GM21515 (cell line): Measurements from ENCODE around the gene KCNAB1.

ENCODE experiments used
- ATAC-seq: cut with Tn5 transposase; IDR thresholded peaks from one replicate; pipeline ENCODE4 v1.9.1; 2021; ENCODE audit not compliant: unreplicated experiment

KCNAB1 gene

GRCh38 chr3:156433910-156434309 lies 313.5 kb downstream of the KCNAB1 start:
- no peak for ATAC-seq

GRCh38 chr3:156434921-156435320 lies 314.5 kb downstream of the KCNAB1 start:
- no peak for ATAC-seq

DNA sequence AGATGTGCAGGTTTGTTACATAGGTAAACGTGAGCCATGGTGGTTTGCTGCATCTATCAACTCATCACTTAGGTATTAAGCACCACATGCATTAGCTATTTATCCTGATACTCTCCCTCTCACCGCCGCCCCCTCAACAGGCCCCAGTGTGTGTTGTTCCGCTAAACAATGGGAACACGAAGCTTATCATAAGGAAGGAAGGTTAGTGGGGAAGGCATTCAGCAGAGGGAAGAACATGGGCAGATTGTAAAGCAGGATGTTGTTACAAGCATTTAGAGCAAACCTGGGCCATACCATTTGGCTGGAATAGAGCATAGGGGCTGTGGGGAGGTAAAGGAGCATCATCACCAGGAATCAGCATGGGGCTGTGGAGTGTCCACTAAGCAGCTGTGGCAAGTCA lies 322.7 kb downstream of the KCNAB1 start:
- no peak for ATAC-seq

GRCh38 chr3:156445117-156446090 lies 325.0 kb downstream of the KCNAB1 start:
- no peak for ATAC-seq

- no peak for ATAC-seq
Measured at GRCh38 chr3:156448300-156448699, 327.9 kb downstream of the KCNAB1 start.

DNA sequence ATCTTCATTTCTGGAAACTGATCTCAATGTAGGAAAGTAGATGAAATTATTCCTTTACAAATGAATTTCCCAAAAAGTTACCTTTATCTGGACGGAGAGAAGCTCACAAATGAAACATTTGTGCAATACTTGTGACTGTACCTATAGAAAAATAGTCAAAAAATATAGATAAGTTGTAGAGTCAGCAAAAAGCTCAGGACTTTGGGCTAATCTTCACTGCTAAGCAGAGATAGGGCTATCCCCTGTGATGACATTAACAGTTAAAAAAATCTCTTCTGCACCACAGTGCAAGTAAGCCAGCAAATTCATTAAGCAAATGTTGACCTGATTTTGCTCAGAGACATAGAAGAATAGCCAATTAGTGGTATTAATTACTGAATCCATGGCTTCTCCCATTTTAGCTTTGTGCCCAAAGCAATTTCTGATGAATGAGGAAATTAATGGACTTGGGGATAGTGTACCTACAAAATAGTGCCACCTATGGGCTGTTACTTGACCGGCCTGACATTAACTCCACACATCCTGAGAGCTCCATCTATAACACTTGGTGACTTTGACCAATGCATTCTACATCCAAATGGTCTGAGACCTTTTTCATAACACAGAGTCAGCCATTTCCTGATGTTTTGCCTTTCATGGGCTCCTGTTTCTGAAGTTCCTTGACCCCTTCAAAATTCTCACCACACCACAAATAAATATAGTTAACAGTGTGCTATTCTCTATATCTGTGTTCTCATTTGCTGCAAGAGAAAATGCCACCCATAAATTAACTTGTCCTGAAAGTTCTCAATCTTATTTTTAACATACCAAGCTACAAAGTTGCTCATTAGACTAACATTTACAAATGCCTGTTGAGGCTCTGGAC lies 329.6 kb downstream of the KCNAB1 start:
- peak; percentile 64 for ATAC-seq

GRCh38 chr3:156455839-156456238 lies 335.5 kb downstream of the KCNAB1 start:
- no peak for ATAC-seq

DNA sequence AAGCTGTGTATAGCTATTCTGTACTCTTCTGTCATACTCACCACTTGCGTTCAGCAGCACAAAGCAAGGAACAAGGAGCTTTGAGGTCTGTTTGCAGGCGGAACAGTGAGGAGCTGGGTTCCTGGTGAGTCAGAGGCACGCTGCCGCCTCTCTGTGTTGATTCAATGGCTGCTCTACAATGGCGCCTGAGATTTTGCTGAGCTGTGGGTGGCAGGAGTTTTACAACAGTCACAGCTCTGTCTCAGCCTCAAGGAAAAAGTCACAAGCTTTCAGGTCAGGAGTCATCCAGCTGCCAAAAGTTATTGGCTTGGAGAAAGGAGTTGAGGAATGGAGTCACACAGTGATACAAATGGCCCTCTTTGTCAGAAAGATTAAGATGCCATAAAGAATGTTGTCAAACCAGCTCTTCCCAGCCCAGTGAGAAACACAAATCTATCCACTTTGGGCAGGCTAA lies 336.4 kb downstream of the KCNAB1 start:
- no peak for ATAC-seq

GRCh38 chr3:156459434-156459833 lies 339.1 kb downstream of the KCNAB1 start:
- no peak for ATAC-seq

GRCh38 chr3:156460206-156460611 lies 339.8 kb downstream of the KCNAB1 start:
- ATAC-seq: peak; percentile 85

DNA sequence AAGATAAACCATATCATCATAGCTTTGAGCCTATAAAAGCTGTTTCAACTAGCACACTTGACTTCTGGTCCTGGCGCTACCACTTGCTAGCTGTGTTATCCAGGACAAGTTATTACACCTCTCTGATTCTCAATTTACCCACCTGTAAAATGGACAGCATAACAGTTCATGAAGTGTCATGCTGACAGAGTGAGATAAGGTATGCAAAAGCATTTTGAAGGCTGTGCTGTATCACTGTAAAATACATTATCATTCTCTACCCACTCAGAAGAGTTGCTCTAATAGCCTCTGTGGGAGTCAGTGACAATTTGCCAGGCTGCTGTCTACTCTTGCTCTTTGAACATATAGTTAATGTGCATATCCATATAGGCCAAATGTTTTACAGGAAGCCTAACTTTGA lies 341.5 kb downstream of the KCNAB1 start:
- ATAC-seq: no peak

DNA sequence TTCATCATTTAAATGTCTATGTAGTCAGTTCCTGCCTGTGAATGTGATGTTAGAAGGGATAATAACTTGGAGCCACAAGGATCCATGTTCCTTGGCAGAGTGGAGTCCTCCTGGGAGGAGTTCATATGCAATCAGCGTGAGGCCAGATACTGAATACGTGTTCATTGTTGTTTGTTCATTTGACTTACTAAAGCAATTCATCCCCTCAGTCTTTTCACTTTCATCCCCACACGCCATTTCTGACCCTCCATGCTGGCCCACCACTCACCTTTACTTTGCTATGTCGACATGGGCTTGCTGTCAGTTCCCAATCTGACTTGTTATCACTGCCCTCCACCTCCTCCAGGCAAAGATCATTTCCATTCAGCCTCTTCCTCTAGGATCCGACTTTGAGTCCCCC lies 342.7 kb downstream of the KCNAB1 start:
- ATAC-seq: no peak

- ATAC-seq: no peak
Measured at GRCh38 chr3:156465194-156465593, 344.8 kb downstream of the KCNAB1 start.

GRCh38 chr3:156469456-156469855 lies 349.1 kb downstream of the KCNAB1 start:
- ATAC-seq: no peak

DNA sequence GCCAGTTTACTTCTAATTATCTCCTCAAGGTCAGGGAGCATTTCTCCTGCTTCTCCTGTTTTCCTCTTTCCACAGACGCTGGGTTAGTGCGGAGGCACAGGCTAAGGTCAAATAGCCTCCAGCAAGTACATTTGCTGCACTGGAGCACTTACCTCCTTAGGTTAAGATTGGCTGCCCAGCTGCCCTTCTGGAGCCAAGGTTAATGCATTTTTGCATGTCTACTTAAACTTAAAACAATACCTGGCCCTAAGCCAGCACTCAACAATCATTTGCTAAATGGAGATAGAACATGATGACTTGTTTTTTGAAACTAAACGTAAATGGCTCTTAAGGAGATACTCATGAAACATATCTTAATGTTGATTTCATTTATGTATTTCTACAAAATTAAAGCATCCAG lies 351.1 kb downstream of the KCNAB1 start:
- ATAC-seq: no peak

DNA sequence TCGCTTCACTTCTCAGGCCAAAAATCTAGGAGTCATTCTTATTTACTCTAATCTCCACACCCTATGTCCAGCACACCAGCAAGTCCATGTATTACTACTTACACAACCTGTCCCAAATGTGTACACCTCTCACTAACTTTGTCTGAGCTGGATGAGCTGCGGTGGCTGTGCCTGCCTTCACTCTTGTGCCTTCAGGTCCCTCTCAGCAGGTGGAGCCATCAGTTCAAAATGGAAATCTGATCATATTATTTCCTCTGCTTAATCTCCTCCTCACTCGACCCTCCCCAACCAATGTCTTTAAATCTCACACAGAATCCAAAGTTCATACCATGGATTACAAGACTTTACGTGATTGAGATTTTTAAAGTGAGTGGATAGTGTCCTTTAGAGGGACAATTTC lies 351.8 kb downstream of the KCNAB1 start:
- ATAC-seq: no peak

DNA sequence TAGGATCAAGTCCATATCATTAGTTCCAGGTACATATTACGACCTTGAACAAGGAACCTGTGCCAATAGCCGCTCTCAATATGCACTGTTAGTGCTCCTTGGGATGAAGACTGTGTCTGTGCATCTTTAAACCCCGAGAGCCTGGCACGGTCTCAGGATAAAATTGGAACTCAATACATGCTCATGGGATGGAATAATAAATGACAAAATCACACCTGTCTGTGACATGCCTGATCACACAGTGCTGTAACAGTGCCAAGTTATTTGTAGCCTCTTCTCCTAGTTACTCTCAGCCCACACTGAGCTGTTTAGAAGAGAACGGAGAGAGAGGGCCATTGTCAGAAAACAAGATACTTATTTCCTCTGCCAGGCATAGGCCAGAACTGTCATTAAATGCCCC lies 352.3 kb downstream of the KCNAB1 start:
- no peak for ATAC-seq

DNA sequence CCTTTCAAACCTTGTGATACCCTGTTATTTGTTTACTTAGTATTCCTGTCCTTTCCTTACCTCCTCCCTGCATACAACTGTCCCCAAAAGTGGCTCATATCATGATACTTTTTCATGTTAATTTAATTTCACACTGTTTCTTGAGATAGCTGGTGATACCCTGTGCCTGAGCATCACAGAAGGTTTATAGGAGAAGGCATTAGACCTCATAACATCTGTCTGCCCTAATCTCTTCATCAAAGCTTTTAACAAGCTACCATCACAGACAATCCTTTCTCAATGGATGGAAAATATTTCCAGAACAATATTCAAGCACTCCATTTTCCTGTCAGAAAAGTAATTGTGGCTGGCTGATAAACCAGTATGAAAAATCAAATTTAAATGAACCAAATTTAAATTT lies 353.0 kb downstream of the KCNAB1 start:
- no peak for ATAC-seq

- ATAC-seq: no peak
Measured at GRCh38 chr3:156474560-156475389, 354.4 kb downstream of the KCNAB1 start.

DNA sequence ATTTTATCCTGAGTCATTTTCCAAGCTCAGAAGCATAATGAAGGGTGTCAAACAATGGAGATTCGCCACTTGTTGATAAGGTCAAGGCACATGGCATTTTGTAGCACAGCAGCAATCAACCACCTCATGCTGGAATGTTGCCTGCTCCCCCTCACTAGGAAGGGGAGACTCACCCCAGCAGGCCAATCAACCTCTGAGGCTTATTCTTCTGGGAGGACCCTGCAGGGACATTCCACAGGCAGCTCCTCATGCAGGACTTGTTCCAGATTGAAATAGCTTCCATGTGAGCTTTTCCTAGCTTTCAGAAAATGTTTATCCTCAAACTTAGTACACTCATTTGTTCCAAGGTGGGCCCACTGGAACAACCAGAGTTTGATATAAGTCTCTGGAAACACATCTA lies 356.9 kb downstream of the KCNAB1 start:
- no peak for ATAC-seq

DNA sequence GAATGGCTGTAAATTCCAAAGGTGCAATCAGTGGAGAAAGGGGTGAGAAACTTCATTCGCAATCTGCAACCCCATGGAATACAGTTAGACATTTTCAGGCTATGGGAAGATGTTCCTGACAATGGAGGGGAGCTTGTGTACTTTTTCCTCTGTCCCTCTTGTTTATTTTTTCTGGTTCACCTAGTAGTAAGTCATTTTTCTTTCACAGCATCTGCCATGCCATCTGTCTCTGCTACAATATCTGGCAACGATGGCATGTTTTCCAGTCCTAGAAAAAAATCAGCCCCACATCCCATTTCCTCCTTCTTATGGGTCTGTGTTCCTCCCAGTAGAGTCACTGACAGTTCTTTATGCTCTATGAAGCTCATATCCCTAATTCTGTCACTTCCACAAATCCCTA lies 358.5 kb downstream of the KCNAB1 start:
- no peak for ATAC-seq
